GM18508 (cell line): ENCODE measurements around the gene FGF9.

ENCODE experiments used
- ATAC-seq: cut with Tn5 transposase; IDR thresholded peaks from one replicate; pipeline ENCODE4 v1.9.1; 2021; ENCODE audit warnings: moderate number of reproducible peaks; ENCODE audit not compliant: insufficient read depth, unreplicated experiment

The FGF9 gene

DNA sequence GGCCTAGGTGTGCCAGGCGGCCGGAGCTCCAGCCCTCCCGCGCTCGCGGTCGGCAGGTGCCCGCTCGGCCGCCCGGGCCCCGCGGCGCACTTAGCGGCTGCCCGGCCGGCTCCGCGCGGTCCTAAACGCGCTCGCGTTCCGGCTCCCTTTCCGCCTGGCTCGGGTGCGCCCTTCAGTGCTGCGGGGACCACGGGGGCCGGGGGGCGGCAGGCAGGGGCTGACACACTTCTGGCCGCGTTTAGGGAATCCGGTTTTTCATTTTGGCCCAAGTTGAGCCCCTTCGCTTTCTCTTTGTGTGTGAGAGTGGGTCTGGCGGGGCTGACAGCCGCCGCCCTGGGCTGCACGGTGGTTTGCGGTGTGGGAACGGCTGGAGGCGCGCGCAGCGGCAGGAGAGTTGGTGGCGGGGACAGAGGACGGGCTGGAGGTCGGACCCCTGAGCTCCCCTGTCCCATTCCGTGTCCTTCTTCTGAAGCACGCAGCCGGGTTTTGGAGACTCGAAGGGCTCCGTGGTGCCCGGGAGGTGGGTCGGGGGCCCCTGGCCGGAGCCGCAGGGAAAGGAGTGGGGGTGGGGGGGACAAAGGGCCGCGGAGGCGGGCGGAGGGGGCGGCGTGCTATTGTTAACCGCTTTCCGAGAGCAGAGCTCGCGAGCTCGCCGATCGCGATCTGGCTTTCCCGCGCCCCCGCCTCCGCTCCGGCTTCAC is 3.1 kb downstream of the FGF9 start:
- ATAC-seq = no peak

DNA sequence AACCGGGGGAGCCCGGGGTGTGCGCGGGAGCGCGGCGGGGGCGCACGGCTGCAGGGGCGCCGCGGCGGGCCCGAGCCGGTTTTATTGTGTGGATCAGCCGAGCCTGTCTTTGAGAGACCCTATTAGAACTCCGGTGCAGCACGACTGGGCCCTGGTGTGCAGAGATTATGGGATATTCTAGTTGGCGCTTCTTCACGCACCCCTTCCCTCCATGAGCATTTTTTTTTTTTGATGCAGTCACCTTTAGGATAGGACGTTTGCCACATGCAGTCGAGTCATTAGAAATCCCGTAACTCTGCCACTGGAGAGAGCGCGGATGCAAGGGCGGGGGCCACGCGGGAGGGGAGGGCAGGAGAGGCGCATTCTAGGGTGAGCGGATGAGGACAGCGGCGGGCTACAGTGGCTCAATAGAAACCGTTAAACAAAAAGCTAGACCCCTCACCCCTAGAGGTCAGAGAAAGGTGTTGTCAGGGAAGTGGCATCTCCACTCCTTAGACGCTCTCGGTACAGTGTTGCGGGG is 3.7 kb downstream of the FGF9 start:
- ATAC-seq = no peak

DNA sequence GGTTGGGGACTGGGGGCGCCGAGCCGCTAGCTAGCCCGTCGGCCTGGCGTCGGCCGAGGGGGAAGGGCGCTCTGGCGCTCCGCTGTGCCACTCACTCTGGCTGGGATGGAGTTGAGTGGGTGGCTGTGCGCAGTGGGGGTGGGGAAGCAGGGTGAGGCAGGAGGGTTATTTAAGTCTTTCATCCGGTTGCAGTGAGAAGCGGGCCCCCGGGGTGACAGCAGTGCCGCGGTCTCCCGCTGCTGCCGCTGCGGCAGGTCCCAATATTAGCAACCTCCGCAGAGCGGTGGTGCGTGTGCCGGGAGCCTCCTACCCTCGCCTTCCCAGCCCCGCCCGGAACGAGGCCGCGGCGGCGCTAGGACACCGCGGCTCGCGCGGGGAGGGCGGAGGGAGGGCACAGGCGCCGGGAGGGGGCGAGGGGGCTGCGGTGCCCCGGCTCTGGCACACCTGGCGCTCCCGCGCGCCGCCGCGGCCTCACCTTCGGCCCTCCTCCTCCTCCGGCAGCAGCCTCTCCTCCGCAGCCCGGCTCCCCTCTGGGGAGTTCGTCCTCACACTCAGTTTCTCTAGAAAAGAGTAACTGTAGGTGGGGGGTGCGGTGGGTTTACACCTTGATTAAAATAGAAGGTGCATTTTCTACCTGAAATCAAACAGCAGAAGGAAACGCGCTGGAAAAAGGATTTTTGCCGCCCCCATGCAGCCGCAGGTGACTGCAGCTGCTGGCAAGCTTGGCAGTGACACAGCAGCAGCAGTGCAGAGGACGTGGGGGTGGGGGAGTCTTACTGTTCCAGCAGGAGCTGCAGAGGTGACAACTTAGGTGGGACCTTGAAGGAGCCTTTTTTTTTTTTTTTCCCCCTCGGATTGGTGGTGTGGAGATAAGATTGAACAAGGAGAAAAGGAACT is 4.5 kb downstream of the FGF9 start:
- no peak for ATAC-seq

DNA sequence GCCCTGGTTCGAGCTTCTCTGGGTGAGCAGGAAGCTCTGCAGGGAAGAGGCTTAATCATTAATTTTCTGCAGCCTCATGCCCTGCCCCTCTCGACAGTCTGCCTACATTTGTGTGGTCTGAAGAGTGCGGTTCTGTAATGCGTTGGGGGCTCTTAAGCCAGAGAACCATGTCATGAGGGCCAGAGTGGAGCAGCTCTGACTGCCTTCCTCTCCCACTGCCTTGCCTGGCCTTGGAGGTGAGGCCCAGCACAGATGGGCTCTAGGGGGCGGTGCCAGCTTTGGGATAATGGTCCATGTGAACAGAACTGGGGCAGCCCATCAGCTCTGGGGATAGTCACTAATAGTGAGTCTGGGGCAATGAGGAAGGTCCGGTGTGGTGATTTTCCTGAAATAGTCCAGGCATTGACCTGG is 5.7 kb downstream of the FGF9 start:
- ATAC-seq = no peak

DNA sequence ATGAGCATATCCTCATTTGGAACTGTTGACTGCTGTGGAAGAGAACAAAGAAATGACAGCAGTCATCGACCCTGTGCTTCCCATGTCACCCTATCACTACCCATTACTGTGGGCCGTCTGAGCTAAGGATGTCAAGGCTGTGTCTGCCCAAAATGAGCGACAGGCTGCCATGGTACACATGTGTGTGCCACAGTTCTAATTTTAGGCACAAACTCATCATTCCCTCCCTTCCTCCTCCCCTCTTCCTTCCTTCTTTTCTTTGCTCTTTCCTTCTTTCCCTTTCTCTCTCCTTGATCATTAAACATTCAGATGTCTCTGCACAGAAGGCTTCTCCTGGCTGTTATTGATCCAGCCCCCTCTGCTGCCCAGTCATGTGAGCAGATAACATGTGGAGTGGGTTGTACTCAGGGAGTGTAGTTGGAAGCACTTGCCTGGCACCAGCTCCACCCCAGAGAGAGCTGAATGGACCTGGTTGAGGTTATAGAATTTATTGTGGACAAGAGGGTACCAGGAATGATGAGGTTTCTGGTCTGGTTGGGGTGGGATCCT is 6.3 kb downstream of the FGF9 start:
- no peak for ATAC-seq

DNA sequence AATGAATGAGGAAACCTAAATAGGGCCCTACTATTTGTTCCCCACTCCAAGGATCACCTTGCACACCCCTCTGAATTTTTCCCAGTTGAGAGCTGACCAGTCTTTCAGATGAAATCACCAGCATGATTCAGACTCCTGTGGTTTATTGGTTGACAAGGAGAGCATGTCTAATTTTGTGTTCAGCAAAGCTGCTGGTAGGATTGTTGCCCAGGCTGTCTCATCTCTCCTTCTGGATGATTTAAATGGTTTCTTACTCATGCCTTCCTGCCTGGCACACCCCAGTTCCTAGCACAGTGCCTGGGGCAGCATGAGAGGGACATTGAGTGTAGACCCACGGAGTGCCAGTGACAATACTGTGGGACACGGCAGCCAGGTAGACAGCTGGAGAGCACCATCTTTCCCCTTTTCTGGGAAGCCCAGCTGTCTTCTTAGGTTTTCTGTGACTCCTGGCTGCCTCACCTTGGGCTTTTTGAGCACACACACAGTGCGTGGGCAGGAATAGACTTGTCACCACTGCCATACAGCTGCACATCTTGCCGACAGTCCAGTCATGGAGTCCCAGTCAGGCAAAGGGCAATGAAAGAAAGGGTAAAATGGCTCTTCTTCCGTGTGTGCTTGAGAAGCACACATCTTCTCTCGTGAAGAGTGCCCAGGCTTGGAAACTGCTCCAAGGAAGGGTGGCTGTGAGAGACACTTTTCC is 12.3 kb downstream of the FGF9 start:
- no peak for ATAC-seq

DNA sequence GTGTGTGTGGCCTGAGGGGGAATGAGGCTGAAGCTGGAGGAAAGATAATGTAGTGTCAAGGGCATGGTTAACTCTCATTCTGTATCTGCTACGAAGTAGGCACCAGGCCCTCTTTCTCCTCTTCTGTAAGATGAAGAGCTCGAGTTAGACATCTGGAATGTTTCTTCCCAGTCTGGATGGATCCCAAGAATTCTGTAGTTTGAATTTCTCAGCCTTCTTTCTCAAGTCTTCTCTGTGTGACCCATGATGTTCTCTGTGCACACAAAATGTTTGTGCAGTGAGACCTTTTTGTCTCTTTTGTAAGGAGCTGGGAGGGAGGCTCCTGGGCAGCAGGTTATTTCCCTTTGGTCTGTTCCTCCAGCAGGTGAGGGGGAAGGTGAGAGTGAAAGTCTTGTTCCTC is 13.7 kb downstream of the FGF9 start:
- no peak for ATAC-seq

DNA sequence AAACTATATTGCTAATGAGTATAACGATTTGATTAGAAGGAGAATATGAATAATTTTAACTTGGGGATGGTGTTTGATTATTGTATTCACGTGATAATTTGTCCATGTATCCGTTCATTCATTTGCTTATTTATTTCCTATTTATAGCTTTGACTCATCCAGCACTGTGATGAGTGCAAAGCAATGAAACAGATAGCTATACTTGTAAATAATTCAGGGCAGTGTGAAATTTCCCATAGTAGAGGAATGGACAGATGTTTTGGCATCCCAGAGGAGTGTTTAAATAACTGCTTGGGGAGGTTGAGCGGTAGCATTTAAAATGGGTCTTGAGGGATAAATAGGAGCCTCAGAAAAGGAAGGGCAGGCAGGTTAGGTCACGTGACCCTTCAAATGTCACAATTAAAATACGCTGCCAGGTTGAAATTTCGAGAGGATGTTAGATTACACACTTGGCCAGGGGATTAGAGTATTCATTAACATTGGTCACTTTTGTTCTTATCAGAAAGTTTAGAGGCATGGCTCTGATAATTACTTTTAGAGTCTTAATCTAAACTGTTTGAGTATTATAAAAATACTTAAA is 14.7 kb downstream of the FGF9 start:
- no peak for ATAC-seq

DNA sequence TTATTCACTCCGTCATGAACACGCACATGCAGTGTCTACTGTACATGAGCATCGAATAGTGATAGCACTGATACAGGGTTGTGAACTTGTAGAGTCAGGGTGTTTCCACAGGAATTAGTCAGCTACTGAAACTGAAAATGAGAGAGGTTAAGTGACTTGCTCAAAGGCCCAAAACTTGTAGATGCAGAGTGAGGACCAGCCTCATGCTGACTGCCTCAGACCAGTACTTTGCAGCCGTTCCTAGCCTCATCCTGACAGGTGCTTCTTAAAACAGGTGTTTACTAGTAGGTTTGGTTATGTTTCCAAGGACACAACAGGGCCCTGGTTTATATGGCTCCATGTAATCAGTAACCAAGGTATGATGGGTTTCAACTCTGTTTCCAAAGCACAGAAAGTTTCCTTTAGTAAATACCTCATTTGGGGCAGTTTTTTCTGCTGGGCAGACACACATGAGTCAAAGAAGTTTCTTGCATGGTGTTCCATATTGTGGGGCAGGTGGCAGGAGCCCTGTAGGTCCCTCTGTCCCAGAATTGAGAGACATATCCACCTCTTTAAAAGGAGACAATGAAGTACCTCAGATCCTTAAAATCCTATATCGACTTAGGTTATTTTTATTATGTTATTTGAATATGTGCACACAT is 16.0 kb downstream of the FGF9 start:
- ATAC-seq = peak; percentile 94

DNA sequence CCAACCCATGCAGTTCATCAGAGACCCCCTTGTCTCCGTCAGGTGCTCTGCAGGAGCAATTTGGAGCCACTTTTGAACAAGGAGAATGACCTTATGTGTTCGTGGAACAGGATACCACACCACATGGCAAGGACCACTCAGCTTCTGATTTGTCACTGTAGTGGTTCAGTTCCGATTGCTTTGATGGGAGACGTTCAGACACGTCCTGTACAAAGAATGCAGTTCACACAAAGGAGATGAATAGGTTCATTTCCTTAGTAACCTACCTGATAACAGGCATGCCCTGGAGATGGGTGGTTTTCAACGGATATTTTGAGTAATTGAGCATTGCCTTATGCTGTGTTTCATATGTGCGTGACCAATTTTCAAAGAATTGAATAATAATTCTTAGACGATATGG is 17.2 kb downstream of the FGF9 start:
- ATAC-seq = no peak

DNA sequence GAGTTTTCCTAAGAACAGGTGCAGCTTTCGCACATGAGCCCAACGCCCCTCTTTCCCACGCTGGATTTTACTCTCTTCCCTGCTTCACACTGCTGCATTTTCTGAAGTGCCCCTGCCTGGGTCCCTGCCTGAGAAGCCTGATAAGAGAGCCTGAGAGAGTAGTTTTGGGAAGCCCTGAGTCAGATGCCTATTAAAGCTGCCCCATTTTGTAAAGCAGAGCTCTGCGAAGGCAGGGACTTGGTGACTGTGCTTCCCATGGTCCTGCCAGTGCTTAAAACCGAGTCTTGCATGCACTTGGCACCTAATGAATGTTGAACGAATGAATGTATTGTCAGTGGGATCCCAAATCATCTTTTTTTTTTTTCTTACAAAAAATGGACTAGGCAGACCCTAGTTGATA is 18.2 kb downstream of the FGF9 start:
- no peak for ATAC-seq

DNA sequence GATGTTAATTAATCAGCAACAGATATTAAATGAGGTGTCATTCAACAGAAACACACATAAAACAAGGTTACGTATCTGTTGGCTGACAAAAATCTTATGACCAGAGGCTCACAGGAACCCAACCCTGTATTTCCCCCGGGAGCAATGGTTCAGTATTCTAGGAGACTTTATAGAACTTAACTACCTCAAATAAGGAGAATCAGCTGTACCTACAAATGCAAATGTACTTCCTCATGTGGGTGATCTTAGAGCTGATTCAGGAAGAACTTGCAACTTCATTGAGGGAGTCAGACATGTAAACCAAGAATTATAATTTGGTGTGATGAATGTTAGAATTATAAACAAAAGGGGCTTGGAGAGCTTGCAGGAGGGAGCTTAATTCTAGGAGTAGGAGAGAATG is 20.1 kb downstream of the FGF9 start:
- ATAC-seq = no peak

DNA sequence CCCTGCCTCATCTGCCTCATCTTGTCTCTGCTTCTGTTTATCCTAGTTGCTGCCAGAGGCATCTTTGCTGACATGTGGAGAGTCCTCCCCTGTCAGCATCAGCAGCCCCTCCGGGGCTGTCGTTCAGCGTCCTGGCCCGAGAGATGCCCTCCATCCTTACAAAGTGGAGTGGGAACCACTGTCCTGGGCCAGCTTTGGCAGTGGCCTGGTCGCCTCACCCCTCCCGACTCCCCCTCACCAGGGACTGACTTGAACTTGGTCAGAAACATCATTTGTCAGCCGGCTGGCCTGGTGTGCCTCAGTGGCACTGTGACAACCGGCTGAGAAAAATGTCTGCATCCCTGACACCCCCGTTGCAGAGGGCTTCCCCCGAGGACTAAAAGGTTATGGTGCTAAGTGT is 20.6 kb downstream of the FGF9 start:
- no peak for ATAC-seq

DNA sequence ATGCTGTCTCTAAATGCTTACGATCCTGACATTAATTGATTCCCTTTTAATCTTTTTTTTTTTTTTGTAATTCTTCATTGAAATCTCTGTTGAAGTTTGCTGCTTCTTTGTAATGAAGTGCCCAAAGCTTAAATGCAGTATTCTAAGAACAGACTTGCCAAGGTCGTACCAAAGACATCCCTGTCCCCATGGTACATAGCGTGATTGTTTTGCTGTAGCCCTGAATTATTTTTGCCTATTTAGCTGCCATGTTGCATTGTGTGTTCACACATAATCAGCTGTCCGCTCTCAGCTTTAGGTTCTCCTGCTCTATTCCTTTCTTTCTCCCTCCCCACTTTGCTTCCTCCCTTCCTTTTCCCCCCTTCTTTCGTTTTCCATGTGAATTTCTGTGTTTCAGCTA is 21.1 kb downstream of the FGF9 start:
- ATAC-seq = no peak

DNA sequence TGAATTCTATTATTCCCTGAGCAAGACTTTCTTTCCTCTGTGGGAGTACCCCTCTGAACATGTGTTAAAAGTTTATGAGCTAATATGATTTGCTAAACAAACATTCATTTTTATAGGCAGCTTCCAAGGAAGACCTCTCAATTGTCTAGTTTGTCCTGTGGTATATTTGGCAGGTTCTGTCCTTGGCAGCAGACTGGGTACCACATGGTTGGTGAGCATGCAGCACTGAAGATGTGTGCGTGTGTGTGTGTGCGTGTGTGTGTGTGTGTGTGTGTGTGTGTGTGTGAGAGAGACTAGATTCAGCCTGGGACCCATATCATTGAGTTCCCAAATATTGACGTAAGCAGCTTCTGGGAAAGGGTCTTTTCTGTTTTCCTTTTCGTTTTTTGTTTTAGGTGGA is 24.0 kb downstream of the FGF9 start:
- ATAC-seq = no peak

DNA sequence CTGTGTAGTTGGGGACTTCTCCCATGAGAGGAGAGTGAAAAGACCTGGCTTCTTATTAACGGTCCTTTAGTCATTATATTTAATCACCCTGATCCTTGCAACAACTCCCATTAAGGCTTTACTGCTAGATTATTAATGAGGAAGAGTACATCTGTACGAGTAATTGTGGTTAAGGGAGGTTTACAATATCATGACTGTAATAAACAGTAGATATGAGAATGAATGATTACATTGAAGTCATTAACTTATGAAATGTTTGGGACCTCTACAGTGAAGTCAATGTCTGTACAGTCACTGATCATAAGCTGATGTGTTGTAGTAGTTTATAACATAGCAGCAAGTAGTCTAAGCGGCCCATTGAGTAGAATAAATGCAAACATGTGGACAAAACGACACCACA is 24.7 kb downstream of the FGF9 start:
- no peak for ATAC-seq

DNA sequence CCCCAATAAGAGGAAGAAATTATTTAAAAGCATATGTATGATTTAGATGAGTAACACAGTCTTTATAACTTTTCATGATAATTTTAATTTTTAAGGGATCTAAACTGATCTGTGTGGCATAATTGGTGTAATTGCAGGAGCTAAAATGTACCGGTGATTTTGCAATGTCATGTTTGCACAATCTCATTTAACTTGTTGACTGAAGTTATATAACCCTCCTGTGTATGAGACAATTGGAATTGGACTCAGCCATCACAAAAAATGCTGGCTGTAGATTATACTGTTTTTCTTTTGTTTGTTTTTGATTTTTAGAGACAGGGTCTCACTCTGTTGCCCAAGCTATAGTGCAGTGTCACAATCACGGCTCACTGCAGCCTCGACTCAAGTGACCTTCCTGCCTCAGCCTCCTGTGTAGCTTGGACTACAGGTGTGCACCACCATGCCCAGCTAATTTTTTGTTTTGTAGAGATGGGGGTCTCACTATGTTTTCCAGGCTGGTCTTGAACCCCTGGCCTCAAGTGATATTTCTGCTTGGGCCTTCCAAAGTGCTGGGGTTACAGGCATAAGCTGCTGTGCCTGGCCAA is 26.1 kb downstream of the FGF9 start:
- ATAC-seq = no peak

DNA sequence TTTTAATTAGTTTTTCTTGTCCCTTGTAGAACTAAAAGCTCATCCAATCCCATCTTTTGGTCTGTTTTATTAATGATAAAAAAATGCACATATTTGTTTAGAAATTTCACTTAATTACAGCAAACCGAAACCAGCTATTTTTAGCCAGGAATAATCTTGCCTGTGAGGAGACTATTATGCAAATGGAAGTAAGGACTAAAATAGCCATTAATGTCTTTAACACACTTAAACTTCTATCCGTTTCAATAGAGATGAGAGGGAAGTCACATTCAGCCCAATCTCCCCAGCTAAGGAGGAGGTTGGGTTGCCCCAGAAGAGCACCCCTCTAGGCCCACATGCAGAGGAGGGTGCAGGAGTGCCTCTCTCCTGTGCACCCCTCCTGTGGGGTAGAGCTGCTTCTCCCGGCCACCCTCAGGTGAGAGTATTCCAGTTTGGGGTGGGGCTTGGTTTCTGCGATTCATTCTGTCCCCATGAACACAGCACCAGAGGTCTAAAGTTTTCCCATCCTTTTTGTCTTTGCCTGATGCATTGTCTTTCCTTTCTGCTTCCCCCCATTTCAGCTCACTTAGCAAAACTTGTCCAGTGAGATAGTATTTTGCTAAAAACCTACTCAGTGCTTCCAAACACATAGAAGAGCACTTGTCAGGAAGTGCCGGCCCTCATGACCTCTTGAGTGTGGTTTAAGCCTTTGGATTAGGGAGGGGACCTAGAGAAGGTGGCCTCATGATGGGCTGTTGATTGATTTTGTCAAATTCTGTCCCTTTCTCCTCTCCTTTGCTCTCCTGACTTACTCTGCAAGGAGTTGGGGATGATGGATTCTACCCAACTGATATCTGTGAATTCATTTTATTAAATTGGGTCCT is 28.2 kb downstream of the FGF9 start:
- no peak for ATAC-seq

DNA sequence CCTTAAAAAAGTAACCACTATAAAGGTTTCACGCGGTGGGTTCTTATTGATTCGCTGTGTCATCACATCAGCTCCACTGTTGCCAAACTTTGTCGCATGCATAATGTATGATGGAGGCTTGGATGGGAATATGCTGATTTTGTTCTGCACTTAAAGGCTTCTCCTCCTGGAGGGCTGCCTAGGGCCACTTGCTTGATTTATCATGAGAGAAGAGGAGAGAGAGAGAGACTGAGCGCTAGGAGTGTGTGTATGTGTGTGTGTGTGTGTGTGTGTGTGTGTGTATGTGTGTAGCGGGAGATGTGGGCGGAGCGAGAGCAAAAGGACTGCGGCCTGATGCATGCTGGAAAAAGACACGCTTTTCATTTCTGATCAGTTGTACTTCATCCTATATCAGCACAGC is 30.6 kb downstream of the FGF9 start:
- ATAC-seq = no peak
